ENCODE results near the gene DDT. TPM values are rescaled to one million over a fixed set of nuclear protein-coding genes. Genes with fewer than 3 reads are reported as not detected.

Gene DDT
- total RNA-seq, 1 experiment from 2014 or later, result 137 TPM

DNA sequence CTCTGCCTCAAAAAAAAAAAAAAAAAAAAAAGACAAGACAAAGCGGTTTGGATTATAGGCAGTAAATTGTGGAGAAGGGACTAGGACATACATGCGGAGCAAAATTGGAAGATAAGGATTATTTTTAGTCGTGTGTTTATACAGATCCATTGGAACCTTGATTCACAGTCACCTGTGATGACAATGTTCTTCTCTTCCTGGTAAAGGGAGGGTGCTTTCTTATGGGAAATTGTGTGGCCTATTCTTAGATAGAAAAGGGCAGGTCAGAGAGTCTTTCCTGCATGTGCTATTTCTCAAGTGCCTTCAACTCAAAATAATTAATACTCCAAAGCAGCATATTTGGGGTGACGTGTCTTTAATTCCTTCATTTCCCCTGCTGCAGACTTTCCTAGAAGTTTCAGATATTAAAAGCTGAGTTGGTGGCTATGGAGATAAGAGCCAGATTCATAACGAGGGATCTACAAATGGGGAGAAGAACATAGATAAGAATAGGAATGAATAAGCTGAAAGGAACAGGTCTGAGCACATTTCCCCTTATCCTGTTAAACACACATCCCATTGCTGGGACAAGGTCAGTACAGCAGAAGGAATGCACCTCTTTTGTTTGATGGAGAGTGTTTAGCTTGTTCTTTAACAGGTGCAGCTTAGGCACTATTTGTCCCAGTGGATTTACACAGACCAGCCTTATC, 35.8 kb downstream of the DDT start:
- ChIA-PET POLR2A (no interaction called here), CTCF (no interaction called here)
- in situ Hi-C loops (cut with HindIII; ENCODE audit: low pct_unique_long_range_greater_than_20kb, low sequenced_read_pairs) (no loop called here), intact Hi-C loops (cut with micrococcal nuclease; ENCODE audit: unreplicated experiment) (no loop called here)
- no TSS peak for BruUV-seq (replicated peaks)
- DNase-seq (ENCODE audit: low read depth, low spot score), result no peak
- no peak for TF ChIP-seq REST (IDR thresholded peaks at IDR 0.05; ENCODE audit: insufficient read depth in 1 of 2, low read depth in 2 of 2, low read length in 1 of 2)
- no peak for TF ChIP-seq SIN3A (IDR thresholded peaks at IDR 0.05; ENCODE audit: borderline replicate concordance, insufficient read depth, low read depth, low read length)
- H3K9me3 ChIP-seq (ENCODE audit: control insufficient read depth, insufficient read depth, low read depth, low read length), result no peaks in the 10 kb centered on the region
- no peak for ATAC-seq
- H3K36me3 ChIP-seq (ENCODE audit: control insufficient read depth, insufficient read depth, low read length), result no peaks in the 10 kb centered on the region
- no peak overlapping the region for H3K27ac ChIP-seq (ENCODE audit: low read length)
- H3K4me1 ChIP-seq (ENCODE audit: control insufficient read depth, insufficient read depth, low read length), result no peaks in the 10 kb centered on the region
- no peak overlapping the region for H3K4me3 ChIP-seq (ENCODE audit: low read depth in 2 of 2, low read length in 2 of 2)
- H3K27me3 ChIP-seq (ENCODE audit: control insufficient read depth, insufficient read depth, low read length), result no peaks in the 10 kb centered on the region

- BruUV-seq (replicated peaks), result no TSS peak
- Histone ChIP-seq H3K9me3 (ENCODE audit: control insufficient read depth, insufficient read depth, low read depth, low read length) (no peaks in the 10 kb centered on the region; the same call in 1 of the 2 replicates), H3K4me3 (ENCODE audit: low read depth in 2 of 2, low read length in 2 of 2) (no peak overlapping the region), H3K27ac (ENCODE audit: low read length) (no peak overlapping the region), H3K27me3 (ENCODE audit: control insufficient read depth, insufficient read depth, low read length) (no peaks in the 10 kb centered on the region), H3K36me3 (ENCODE audit: control insufficient read depth, insufficient read depth, low read length) (no peaks in the 10 kb centered on the region), H3K4me1 (ENCODE audit: control insufficient read depth, insufficient read depth, low read length) (peaks cover 8% of the 10 kb centered on the region)
- in situ Hi-C loops (cut with HindIII; ENCODE audit: low pct_unique_long_range_greater_than_20kb, low sequenced_read_pairs), result no loop called here
- intact Hi-C loops (cut with micrococcal nuclease; ENCODE audit: unreplicated experiment), result no loop called here
- DNase-seq (ENCODE audit: low read depth, low spot score) (no peak), ATAC-seq (no peak)
- CTCF ChIA-PET, result no interaction called here
- POLR2A ChIA-PET, result no interaction called here
- TF ChIP-seq TCF7L2 (IDR thresholded peaks at IDR 0.05; ENCODE audit: low read depth, low read length) (no peak), SIN3A (IDR thresholded peaks at IDR 0.05; ENCODE audit: borderline replicate concordance, insufficient read depth, low read depth, low read length) (no peak), REST (IDR thresholded peaks at IDR 0.05; ENCODE audit: insufficient read depth in 1 of 2, low read depth in 2 of 2, low read length in 1 of 2) (no peak), CTCF (IDR thresholded peaks at IDR 0.05) (no peak), POLR2AphosphoS5 (IDR thresholded peaks at IDR 0.05; ENCODE audit: low read depth, low read length) (no peak)
These were observed 47.7 kb downstream of the DDT start for GRCh38 chr22:23926561-23926960.
